ENCODE measurements around the gene ANXA2. TPM values are rescaled to one million over a fixed set of nuclear protein-coding genes. Genes with fewer than 3 reads are reported as not detected.

ANXA2 gene
- polyA plus RNA-seq, 1 of the 3 experiments (the other 2 are of a cell fraction) = 4,669 TPM

GRCh38 chr15:60417112-60417511 is 19.3 kb upstream of the ANXA2 start:
- H3K4me3 ChIP-seq (ENCODE audit: low read depth in 2 of 2, low read length in 1 of 2) = no peak overlapping the region
- POLR2A ChIA-PET = no interaction called here
- peaks cover 10% of the 10 kb centered on the region; the same call in 1 of the 2 replicates for H3K79me2 ChIP-seq (ENCODE audit: insufficient read depth)
- CTCF ChIA-PET = interaction anchor here (1.1 kb wide), 1 partner anchor 58 kb away, joined by 3 read pairs; no protein-coding TSS in a partner anchor
- no peaks in the 10 kb centered on the region for H3K27me3 ChIP-seq (ENCODE audit: insufficient read depth)
- no peak overlapping the region for H3K27ac ChIP-seq (ENCODE audit: low read depth in 2 of 2, low read length in 1 of 2)
- no peak for DNase-seq
- H3K9ac ChIP-seq = no peak overlapping the region
- 96% methylated on average over 4 of the region's 4 CpGs for WGBS (ENCODE audit: low lambda C conversion rate)
- TF ChIP-seq YY1 (IDR thresholded peaks at IDR 0.05; ENCODE audit: low read depth) (no peak), SMC3 (IDR thresholded peaks at IDR 0.05; ENCODE audit: low read depth, low read length) (no peak), EP300 (IDR thresholded peaks at IDR 0.05; ENCODE audit: borderline replicate concordance in 1 of 2, low read depth in 1 of 2, low read length in 1 of 2) (no peak), FOSL2 (IDR thresholded peaks at IDR 0.05; ENCODE audit: borderline replicate concordance, low read depth) (no peak), RXRA (IDR thresholded peaks at IDR 0.05; ENCODE audit: borderline replicate concordance, low read depth) (no peak), NRF1 (IDR thresholded peaks at IDR 0.05; ENCODE audit: low read depth, low read length) (no peak), SIN3A (IDR thresholded peaks at IDR 0.05; ENCODE audit: borderline replicate concordance, low read depth, low read length) (no peak), REST (IDR thresholded peaks at IDR 0.05; ENCODE audit: low read depth, low read length) (no peak), RCOR1 (IDR thresholded peaks at IDR 0.05; ENCODE audit: low read length) (no peak), GABPA (IDR thresholded peaks at IDR 0.05; ENCODE audit: low read depth) (no peak), PBX3 (IDR thresholded peaks at IDR 0.05) (no peak), TEAD4 (IDR thresholded peaks at IDR 0.05; ENCODE audit: borderline replicate concordance, insufficient read depth) (no peak), GATA2 (CRISPR knock-in tag; IDR thresholded peaks at IDR 0.05) (no peak), CHD2 (IDR thresholded peaks at IDR 0.05; ENCODE audit: low read length, partially characterized antibody) (no peak), CTCF (IDR thresholded peaks at IDR 0.05) (no peak), RAD21 (IDR thresholded peaks at IDR 0.05; ENCODE audit: low read length) (no peak), FOXJ3 (CRISPR knock-in tag; IDR thresholded peaks at IDR 0.05) (no peak)
- TF ChIP-seq, protein P1, sequence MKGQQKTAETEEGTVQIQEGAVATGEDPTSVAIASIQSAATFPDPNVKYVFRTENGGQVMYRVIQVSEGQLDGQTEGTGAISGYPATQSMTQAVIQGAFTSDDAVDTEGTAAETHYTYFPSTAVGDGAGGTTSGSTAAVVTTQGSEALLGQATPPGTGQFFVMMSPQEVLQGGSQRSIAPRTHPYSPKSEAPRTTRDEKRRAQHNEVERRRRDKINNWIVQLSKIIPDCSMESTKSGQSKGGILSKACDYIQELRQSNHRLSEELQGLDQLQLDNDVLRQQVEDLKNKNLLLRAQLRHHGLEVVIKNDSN (IDR thresholded peaks at IDR 0.05; ENCODE audit: borderline replicate concordance, low read depth) = no peak
- H4K20me1 ChIP-seq (ENCODE audit: insufficient read depth) = no peaks in the 10 kb centered on the region
- peaks cover 34% of the 10 kb centered on the region for H3F3A ChIP-seq (replicated peaks; ENCODE audit: insufficient read depth)
- H3K4me1 ChIP-seq (ENCODE audit: control insufficient read depth in 1 of 2, insufficient read depth in 2 of 2, low read depth in 1 of 2, low read length in 1 of 2) = peaks cover 0 to 30% of the 10 kb centered on the region in 2 experiments; a peak in 2 of 4 replicates
- H3K36me3 ChIP-seq (replicated peaks in 1 of 2; ENCODE audit: control insufficient read depth in 1 of 2, insufficient read depth in 2 of 2, low read length in 1 of 2) = no peaks in the 10 kb centered on the region
- H3K9me3 ChIP-seq = no peaks in the 10 kb centered on the region
- H3K4me2 ChIP-seq = no peak overlapping the region
- H2AFZ ChIP-seq (ENCODE audit: low read depth) = no peak overlapping the region
- no peaks in the 10 kb centered on the region for H3K9me2 ChIP-seq
